NOMO-1 treated with dmso at 0.1 percent for 144 hours (cell line): ENCODE measurements around the gene SLC19A1.

Experiments used
- DNase-seq: peaks from one replicate; lab custom pipeline; 2025; ENCODE audit not compliant: unreplicated experiment; lab: John Stamatoyannopoulos, UW

Gene SLC19A1

DNA sequence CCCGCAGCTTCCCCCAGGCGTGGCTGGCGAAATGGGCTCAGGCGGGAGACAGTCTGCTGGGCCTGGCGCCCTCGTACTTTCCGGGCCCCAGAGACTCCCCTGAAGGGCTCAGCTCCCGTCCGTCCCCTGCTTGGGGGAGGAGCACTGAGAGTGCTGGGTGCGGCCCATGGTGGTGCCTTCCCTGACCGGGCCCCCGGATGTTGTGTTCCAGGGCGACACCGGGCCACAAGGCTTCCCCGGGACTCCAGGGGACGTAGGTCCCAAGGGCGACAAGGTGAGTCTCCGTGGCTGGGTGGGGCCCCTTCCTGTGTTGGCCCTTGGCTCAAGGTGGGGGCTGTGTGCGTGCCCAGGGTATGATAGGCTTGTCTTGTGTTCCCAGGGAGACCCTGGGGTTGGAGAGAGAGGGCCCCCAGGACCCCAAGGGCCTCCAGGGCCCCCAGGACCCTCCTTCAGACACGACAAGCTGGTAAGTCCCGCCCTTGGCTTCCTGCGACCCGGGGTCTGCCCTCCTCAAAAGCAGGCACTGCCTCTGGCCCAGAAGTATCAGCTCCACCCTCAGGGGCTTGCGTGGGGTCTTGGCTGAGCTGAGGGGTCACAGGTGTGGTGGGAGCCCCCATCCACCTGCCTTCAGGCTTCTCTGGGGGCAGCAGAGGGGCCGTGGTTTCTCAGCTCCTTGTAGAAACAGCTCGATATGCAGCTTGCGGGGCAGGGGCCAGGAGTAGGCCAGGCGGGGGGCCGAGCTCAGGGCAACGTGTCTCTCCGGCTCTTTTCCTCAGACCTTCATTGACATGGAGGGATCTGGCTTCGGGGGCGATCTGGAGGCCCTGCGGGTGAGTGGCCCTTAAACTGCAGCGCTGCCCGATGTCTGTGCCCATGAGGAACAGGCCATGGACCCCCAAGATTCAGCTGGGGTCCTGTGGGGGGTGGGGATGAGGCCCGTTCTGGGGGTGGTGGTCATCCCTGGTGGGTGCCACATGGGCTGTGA, 62.3 kb downstream of the SLC19A1 start:
- DNase-seq, result no peak

DNA sequence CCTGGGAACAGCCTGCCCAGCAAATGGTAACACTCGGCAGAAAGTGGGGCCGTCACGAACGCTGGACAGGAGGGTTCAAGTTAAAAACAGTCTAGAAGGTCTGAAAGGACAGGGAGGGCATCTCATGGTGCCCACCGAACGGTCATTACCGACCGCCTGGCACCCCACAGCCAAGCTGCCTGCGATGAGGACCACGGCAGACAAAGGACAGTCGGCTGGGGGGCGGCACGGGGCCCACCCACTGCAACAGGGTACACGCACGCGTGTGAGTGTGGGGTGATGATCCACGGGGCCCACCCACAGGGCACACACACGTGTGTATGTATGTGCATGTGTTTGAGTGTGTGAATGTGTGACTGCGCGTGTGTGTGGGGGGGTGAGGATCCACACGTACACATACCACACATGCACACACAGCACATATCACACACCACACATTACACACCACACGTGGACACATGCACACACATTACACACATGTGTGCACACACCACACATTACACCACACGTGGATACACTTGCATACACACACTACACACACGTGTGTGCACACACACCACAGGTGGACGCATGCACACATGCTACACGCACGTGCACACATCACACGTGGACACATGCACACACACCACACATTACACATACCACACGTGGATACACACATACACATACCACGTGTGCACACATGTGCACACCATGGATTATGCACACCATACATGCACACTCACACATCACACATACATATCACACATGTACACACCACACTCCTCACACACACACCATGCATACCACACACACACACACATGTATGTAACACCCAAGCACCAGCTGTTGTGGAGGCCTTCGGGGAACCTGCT, 63.2 kb downstream of the SLC19A1 start:
- DNase-seq, result no peak

DNA sequence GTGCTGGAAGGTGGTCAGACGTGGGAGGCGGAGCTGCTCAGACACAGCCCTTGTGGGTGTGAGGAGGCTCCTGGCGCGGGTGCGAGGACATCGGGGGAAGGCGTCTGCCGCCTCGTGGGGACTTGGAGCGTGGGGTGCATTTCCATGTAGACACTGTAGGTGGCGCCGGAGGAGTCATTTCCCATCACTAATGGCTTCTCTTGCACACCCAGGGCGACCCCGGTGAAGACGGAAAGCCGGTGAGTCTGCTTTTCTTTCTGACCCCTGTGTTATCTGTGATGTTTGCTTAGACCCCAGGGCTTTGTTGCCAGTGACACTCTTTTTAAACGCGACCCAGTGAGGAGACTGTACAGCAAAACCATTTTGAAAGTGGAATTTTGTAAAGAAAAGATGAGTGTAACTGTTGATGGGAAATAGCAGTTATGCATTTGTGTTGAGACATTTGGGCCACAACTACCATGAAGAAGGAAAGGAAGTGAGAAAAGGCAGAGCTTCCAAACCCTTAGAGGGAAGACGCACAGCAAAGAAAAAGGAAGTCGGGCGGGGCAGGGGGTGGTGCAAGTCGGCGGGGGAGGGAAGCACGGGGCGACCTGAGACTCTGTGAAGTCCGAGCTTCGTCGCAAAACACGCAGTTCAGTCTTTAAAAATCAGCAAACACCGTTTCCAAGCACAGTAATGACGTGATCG, 64.0 kb downstream of the SLC19A1 start:
- peak; percentile 73 for DNase-seq

DNA sequence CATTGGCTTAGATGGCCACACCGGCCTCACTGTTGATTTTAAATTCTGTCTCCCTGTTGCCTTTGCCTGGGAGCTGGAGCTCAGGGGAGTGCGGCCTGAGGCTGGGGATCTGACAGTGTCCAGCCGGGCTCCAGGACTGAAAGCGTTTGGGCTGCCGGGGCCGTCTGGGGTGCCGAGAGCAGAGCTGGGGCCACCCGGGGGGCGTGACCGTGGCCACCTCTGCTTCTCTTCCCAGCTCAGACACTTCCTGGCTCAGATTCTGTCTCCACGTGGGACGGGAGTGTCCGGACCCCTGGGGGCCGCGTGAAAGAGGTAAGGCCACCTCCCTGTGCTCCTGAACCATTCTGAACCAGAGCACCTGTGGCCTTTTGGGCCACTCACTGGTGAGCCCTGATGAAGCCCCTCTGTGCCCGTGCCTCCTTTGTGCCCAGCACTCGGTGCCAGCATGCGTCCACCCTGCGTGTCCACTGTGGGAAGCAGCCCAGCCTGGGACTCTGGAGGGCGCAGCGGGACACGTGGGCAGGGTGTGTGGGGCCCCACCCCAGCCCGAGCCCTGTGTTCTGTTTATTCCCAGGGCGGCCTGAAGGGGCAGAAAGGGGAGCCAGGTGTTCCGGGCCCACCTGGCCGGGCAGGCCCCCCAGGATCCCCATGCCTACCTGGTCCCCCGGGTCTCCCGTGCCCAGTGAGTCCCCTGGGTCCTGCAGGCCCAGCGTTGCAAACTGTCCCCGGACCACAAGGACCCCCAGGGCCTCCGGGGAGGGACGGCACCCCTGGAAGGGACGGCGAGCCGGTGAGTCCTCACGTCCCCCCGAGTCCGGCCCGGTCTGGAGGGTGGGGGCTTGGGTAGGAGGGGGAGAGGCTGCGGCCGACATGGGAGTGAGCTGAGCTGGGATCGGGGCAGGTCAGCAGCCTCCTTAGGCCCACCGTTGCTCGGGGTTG, 64.8 kb downstream of the SLC19A1 start:
- DNase-seq, result no peak

DNA sequence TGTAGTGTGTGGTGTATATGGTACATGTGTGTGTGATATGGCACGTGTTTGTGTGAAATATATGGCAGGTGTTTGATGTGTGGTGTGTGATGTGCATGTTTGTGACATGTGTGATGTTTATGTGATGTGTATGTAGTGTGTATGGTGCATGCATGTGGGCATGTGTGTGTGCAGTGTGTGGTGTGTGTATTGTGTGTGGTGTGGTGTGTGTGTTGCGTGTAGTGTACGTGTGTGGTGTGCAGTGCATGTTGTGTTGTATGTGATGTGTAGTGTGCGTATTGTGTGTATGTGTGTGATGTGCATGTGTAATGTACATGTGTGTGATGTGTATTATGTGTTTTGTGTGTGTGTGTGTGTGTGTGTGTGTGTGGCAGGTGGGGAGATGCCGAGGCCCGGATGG, 65.7 kb downstream of the SLC19A1 start:
- DNase-seq, result no peak

DNA sequence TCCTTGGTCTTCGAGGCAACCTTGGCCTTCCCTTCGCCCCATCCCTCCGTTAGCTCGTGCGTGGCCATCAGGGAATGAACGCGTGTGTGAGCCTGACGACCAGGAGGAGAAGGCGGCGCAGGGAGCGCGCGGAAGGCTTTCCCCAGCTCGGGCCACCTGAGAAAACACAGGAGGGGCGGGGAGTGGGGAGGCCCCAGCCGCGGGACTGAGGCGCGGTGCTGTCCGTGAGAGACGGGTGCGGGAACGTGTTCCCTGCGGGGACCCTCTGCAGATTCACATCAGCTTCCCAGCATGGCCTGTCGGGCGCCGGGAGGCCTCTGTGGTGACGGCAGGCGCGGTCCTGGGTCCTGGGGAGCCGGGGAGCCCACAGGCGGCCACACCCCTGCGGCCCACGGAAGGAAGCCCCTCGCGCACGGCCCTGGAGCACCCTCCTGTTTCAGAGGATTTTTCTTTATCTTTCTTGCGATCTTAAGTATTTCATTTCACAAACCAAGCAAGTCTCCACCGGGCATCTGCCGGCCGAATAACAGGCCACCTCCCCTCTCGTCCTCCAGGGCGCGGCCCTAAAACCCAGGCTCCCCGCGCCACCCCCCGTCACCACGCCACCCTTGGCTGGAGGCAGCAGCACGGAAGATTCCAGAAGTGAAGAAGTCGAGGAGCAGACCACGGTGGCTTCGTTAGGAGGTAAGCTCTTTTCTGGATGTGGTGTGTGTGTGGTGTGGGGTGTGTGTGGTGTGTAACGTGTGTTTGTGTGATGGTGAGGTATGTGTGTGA, 66.3 kb downstream of the SLC19A1 start:
- no peak for DNase-seq

DNA sequence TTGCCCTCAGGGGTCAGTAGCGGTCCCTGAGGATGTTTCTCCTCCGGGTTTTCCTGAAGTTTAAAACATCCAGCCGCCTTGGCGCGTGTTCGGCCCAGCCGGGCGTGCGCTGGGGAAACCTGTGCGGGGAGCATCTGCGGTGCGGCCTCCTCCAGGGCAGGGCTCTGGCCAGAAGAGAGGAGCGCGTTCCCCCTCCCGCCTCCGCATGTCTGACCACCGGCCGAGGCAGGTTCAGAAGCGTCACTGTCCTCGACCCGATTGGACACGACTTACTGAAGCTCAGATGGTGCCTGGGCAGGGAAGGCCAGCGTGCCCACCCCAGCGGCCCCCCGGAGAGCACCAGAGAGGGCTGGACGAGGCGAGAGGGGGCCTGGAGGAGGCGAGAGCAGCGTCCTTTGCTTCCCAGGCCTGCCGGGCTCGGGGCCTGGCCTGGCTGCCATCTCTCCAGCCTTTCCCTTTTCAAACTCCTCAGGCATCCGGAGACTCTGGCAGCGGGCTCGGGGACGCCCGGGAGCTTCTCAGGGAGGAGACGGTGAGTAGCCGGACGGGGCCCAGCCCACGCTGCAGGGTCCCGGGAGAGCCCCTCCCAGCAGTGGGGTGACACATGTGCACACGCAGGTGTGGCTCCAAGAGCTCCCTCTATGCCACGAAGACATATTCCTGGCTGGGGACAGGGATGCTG, 67.1 kb downstream of the SLC19A1 start:
- DNase-seq, result no peak

DNA sequence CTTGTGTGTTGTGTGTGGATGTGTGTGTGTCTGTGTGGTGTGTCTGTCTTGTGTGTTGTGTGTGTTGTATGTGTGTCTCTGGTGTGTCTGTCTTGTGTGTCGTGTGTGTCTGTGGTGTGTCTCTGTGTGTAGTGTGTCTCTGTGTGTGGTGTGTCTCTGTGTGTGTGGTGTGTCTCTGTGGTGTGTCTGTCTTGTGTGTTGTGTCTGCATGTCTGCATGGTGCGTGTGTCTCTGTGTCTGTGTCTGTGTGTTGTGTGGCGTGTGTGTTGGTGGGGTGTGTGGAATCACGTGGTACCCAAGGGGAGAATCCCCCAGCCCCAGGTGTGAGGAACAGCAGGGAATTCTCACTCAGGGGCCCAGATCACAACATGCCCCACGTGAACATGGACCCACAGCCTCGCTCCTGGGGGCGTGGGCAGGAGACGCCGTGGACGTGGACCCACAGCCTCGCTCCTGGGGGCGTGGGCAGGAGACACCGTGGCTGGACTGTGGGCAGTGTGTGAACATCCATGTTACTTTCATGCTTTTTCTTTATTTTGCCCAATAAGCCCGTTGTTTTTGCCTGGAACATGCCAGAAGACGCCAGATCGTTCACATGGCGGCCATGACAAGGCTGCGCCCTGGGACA, 67.8 kb downstream of the SLC19A1 start:
- no peak for DNase-seq

DNA sequence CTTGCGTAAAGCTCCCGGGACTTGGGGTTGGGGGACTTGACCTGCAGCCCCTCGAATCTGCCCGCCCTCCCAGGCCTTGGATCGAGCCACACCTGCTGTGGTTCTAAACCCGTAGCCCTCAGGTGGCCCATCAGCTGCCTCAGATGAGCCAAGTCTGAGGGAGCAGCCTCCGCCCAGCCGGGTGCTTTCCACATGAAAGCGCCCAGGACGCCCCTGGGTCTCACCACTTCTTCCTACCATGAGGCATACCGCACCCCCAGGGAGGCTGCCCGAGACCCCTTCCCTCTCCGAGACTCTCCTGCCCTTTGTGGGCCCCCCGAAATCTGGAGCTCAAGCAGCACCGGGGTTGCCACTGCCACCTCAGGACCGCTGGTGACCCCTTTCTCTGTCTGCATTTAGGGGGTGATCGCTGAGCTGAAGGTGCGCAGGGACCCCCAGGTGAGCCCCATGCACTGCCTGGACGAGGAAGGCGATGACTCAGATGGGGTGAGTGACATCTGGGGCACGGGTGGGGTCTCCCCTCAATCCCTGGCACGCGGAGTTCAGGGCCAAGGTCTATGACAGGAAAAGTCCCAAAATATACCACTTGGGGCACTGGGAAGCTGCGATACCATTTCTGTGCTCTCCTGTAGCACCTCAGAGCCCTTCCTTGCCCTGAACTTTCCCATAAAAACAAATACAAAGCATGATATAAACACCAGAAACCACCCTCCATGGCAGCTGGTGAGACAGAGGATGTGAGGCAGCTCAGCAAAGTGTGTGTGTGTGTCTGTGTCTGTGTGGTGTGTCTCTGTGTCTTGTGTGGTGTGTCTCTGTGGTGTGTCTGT, 68.5 kb downstream of the SLC19A1 start:
- DNase-seq, result no peak

DNA sequence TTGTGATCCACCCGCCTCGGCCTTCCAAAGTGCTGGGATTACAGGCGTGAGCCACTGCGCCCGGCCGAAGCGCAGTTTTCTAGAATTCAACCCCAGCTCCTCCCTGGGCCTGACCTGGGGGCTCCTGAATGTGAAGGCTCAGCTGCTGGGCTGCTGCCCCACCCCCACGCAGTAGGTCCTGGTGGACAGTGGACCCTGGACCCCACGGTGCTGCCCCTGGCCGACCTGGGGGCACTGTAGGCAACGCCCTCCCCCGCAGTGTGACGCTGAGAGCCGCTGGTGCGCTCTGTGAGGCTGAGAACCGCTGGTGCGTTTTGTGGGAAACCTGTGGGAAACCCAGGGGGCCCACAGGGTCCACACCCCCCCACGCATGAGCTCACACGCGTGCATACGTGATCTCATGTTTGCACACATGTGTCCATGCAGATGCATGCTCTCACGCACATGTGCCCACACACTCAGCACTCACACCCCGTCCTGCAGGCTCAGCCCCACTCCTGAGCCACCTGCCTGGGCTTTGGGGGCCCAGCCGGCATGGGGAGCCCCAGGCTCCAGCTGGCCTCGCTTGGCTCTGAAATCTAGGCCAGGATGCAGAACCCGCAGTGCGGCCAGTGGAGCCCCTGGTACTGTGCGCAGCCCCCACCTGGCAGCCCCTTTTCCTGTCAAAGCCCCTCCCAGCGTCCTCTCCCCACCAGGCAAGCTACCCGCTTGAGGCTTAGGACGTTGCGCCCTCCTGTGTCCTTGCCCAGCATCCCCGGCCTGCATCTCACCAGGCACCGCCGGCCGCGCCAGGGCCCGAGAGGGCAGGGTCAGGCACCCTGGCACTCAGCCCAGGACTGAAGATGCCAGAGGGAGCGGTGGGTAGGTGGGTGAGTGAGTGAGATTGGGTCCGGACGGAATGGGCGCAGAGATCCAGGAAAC, 69.5 kb downstream of the SLC19A1 start:
- DNase-seq, result no peak

DNA sequence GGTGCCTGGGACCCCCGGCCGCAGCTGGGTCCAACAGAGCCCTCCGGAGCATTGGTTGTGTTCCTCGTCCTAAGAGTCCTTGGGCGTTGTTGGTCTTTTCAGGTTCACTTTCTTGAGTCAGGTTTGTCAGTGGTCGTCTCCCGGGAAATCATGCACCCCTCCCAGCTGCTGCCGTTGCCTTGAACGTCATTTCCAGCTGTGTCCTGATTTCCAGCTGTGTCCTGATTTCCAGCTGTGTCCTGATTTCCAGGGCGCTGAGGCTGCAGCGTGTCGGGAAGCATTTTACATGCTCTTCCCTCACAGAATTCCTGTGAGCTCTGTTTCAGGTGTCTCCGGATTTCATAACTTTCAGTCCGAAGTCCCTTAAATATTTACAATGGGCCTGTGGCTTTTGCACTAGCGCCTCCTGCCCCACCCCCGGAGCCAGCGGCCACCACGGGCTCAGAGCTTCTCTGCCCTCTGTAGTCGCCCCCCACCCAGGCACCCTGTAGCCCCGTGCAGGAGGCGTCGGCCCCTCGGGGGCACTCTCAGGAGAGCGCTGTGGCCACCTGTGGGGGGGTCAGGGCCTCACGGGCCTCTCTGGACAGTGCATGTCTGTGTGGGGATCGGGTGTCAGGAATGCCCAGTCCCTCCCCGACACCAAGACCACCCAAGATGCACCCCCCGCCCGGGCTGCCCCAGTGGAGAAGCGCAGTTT, 70.6 kb downstream of the SLC19A1 start:
- DNase-seq, result no peak

DNA sequence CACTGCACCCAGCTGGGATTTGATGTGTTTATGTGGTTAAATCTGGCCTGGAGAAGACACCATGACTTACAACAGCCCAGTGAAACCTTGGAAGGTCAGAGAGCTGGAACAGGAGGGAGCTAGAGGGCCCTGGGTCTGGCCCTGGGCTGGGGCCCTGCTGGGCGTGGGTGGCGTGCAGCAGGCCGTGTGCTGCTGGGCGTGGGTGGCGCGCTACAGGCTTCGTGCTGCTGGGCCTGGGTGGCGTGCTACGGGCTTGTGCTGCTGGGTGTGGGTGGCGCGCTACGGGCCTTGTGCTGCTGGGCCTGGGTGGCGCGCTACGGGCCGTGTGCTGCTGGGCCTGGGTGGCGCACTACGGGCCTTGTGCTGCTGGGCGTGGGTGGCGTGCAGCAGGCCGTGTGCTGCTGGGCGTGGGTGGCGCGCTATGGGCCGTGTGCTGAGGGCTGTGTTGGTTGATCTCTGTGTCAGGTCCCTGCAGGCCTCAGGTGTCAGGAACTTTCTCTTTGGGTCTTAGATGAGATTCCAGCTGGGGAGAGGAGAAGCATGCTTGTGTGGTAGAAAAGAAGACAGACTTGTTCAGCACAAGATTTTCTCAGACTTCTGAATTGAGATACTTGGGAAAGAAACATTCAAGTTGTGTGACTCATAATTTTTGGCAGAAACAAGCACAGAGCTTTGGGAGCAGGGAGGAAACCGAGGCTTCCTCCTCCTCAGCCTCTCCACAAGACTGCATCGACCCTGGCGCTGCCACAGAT, 71.3 kb downstream of the SLC19A1 start:
- DNase-seq, result no peak

DNA sequence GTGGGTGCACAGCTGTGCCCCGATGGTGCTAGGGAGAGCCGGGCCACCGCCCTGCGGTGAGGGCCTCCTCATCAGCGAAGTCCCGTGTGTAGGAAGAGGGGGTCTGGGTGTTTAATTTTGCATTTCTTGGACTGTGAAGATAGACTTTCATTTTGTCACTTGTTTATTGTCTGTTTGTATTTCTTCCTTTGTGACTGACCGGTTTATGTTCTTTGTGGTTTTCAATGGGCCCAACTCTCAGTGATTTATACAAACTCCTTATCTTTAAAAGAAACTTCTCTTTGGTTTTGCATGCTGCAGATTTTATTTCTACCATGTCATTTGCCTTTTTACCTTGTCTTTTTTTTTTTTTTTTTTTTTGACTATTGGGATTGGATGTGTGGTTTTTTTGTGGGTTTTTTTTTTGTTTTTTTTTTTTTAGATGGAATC, 72.1 kb downstream of the SLC19A1 start:
- no peak for DNase-seq

DNA sequence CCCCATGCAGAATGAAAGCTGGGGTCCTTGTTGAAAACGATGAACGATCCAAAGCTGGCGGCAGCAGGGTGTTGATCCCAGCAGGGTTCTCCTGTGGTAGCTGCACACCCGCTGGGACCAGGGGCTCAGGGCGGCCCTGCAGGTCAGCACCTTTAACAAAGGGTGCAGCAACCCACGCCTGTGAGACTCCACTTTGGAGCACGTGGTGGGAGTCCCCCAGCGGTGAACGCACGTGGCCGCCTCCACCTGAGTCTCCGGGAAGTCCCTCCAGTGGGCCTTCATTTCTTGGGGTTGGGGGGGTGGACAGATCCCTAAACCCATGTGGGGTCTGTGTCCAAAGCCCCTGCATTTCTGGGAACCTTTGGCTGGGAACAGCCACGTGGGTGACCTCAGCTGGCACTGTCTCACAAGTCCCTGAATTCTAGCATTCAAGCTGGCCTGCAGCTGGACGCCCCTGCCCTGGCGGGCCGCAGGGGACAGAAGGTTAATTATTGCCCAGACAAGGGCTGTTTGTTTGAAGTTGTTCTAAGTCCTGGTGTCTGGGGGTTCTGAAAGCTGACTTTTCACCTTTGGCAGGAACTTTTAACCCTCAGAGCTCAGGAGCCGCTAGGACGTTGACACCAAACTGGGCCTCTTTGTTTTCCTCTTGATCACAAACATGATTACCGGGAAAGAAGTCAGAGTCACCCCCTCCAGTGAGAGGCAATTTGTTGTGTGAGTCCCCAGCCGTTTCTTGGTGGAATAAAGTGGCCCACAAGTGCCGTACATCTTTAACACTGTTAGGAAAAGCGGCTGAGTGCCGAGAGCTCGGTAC, 72.8 kb downstream of the SLC19A1 start:
- no peak for DNase-seq

DNA sequence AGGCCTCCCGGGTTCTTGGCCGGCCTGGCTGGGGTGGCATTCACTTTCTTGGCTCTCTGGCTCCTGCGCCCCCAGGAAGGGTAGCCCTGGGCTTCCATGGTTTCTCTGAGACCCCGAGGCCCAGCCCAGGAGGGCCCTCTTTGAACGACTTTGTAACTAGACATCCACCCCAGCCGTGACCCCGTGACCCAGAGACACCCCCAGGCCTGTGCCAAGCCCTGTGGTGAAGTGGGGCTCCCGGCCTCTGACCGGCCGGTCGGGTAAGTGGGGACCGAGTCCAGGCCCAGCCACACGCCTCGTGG, 73.3 kb downstream of the SLC19A1 start:
- DNase-seq, result no peak
